ENCODE results near the gene PRL.

PRL gene

DNA sequence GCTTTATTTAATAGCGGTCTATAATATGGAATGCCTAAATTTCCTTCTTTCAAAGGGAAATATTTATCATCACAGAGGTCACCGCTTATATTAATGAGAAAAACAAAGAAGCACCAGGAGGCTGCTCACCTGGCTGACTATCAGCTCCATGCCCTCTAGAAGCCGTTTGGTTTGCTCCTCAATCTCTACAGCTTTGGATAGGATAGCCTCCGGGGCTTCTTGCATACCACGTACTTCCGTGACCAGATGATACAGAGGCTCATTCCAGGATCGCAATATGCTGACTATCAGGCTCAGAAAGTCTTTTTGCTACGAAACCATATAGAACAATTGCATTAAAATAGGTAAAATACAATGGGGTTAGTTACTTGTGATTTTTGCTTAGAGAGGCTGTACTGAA lies 6.8 kb downstream of the PRL start:
- no peak for DNase-seq

DNA sequence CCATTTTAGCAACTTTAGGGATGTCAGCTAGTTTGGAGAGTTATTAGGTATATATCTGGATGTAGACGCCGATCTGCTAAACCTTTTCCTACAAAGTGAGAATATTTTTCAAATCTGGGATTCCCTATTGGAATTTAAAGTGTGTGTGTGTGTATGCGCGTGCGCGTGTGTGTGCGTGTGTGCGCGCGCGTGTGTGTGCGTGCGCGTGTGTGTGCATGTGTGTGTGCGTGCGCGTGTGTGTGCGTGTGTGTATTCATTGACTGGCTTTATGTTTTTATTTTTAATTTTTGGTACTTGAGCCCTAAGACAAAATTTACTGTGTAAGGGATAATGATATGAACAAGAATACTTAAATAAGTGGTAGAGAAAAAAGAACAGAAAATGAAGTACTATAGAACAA lies 8.1 kb downstream of the PRL start:
- DNase-seq, result no peak

DNA sequence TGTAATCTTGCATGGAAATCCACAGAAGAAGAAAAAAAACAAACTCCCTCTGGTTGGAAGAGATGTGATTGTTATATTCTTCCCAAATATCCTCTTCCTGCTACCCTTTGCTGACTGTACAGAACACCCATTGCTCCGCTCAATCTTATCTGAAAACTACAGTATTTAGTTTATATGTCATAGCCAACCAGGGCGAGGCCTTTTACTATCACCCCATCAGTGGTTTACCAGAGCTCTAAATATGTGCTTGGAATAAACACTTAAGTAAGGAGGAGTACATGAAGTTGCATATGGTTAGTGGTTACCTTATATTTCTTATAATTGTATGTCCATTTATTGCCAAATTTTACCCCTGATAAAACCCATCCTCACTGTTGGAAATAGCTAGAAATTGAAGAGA lies 12.2 kb downstream of the PRL start:
- no peak for DNase-seq

DNA sequence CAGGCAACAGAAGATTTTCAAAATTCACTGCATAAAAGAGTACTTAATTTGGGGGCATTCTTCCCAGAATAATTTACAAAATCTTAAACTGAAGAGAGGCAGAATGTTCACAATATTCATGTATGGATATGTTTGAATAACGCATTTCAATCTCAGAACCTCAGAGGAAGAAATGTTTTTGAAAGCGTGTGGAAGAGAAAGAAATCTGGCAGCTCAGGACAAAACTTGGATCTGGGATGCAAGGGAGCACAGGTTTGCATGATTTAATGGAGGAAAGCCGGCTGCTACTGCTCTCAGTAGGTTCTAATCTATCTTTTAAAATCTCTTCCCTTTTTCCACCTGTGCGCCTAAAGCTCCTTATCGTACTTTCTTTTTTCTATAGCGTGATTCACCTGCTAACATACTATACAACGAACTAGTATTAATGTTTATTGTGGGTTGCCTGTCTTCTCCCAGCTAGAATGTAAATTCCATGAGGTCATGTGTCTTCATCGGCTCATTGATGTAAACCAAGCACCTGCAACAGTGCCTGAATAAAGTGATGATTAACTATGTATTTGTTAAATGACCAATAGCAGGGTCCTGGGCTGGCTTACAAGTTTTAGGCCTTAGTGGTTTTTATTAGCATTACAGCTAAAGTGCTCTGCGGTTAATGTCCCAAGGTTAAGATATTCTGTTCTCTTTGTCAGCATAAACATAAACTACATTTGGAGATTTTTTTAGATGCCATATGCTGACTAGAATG lies 15.3 kb downstream of the PRL start:
- DNase-seq, result no peak

DNA sequence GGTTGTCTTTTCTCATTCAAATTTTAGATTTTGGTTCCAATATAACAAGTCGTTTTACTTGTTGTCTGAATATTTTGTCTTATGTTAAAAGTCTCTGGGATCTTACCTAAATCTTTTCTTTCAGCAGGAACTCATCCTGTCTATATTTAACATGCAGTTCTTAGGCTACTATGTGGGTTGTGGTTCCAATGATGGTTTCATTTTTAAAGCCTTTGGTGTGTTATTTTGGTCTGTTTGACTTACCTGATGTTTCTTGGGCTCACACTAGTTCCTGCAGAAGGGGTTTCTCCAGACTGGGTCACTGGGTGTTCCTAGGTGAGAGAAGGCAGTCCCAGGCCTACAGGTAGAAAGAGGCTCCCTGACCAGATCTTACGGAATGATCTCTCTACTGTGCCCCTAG lies 17.4 kb downstream of the PRL start:
- DNase-seq, result no peak

DNA sequence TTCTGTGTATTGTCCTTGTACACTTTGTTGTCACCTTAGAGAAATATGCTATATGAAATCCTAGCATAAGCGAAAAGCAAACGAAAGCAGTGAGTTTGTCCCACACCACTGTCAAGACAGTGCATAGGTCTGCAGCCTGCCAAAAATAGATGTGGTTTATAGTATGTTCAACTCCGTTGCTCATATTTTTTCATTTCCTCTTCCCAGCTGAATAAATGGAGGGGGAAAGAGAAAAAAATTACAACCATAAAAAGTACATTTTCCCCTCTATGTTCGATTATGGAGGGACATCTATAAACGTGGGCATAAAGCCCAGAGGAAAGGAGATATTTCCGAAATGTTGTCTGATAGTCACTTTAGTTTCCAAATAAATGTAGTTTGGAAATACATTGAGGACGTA lies 25.8 kb downstream of the PRL start:
- no peak for DNase-seq

DNA sequence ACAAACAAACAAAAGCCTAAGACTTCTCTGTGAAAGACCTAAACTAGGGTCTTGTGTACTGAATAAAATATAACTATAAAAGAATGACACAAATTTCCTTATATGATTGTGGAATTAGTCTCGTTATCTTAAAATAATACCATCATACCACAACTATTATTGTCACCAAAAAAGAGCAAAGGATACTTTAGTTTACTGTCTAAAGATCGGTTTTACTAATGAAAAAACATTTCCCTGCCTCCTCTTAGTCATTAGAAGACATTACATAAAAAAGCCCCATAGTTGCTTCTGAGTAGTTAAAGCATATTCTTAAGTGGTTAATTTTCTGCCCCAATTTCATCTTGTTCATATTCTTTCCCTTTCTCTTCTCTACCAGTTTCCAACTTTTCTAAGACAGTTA lies 33.1 kb downstream of the PRL start:
- DNase-seq, result no peak

DNA sequence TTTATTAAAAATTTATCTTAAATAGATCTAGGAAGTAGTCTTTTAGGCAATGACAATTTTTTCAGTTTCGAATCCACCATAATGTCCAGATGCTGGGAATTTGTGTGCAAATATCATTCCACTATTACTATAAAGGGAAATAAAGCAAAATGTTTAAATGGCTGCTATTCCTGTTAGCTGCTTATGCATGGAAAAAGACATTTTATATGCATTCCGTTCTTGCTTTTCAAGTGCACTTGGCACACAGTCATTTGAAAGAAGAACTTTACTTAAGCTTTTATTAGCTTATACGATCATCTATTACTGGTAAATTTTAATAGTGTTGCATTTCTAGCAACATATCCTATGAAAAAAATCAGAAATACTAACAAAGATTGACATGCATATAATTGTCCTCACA lies 42.0 kb downstream of the PRL start:
- DNase-seq, result no peak

DNA sequence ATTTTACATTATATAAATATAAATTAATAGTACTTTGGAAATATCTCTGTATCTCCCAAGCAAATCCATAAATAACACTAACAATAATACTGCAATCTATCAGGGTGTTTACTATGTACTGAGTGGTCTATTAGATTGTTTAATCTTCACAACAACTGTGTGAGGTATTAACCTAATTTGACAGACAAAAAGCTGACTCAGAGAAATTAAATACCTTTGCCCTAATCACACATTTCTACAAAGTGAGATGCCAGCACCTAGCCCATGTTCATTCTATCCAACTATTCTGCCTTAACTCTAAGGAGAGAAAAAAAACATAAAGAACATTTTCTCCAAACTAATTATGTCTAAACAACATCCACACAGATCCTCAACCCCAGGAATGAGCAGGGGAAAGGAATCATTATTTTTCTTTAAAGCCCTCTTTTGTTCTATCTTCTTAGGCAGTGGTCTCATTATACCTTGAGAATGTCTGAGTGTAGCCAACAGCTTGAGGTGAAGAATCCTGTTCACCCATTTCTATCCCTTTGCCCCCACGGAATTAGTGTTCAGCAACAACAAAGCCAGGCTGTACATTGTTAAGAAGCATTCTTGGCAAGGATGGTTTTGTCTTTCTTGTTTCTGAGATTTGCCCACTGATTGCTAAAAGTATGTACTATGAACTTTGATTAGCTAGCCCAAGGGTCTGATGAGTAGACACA lies 42.7 kb downstream of the PRL start:
- no peak for DNase-seq

DNA sequence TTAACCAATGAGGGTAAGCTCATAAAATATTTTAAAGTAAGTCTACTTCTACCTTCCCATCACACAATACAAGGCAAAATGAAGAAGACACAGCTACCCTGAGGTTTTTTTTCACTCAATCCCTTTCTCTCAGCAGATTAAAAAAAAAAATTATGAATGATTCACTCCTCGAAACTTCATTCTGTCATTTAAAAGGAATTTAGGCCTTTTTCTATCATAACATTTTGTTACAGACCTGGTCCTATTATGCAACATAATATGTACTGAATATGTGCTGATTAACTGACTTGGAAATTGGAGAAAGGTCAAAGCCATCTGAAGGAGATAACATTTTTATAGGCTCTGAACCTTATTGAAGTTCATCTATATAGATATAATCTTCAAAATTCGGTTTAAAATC lies 45.5 kb downstream of the PRL start:
- no peak for DNase-seq

DNA sequence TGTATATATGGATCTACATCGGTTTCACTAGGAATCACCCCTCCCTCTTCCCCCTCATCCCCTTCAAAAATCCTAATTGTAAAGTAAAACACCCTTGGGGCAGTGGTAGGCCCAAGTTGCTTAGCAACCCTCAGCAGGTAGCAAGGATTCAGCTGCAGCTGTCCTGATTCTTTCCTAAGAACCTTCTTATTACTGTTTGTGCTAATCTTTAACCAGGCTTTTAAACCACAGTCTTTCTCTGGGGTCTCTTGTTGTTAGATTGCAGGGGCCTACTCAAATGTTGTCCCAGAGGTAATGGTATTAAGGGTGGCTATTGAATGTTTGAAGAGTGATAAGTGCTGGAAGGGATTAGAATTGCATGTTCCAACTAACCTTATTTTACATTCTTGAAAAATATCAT lies 46.4 kb downstream of the PRL start:
- DNase-seq, result no peak

DNA sequence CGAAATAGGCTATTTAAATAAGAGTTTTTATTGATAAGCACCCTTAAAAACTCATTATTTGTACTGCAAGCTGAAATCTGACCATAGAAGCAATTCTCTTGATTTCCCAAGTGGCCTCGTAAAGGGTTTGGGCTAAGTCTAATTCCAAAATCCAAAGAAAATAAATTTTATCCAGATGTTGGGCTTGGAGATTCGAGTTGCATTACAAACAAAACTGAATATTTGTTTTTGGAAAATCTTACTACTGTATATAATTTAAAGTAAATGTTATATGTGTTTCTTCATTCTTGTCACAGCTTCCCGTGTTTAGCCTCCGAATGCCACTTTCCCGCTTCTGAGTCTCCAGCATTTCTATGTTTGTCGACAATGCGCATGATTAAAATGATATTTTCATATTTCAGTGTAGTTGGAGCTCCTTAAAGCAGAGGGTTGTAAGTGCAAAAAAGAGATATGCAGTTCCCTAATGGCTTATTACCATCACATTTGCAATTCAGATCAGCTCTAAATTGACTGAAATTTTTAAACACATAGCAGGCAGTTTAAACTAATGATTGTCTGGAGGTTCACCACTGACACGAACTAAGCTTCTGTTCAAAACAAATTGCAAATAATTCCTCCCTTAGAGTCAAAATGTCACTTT lies 47.0 kb downstream of the PRL start:
- no peak for DNase-seq

DNA sequence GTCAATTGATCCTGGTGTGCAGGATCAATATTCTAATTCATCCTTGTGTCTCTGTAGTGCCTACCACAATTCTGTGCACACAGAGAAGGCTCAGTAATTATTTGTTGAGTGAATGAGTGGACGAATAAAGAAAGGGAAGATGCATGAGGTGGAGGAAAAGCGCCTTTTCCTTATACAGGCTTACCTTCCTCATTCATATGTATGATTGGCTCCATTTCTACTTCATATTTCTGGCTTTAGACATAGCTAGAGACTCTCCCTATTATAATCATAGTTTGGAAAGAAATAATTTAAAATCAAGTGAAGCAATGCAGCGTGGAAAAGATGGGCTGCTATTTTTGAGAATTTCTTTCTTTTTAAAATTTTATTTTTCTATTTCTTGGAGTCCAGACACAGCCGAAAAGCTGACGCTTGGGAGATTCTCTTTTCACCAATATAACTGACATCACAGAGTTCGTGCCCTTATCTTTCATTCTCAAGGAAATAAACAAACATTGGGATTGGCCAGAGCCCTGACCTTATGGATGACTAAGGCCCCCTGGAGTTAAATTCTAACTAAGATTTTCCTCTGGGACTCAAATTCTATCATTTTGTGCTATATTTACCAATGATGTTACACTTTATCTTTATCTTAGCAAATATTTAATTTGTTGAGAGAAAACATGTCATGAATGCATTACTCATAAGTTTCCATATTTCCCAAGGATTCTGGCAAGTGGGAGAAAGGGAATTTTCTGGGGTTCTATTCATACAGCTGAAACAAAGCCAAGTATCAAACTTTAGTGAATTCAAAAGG lies 48.1 kb downstream of the PRL start:
- DNase-seq, result no peak

DNA sequence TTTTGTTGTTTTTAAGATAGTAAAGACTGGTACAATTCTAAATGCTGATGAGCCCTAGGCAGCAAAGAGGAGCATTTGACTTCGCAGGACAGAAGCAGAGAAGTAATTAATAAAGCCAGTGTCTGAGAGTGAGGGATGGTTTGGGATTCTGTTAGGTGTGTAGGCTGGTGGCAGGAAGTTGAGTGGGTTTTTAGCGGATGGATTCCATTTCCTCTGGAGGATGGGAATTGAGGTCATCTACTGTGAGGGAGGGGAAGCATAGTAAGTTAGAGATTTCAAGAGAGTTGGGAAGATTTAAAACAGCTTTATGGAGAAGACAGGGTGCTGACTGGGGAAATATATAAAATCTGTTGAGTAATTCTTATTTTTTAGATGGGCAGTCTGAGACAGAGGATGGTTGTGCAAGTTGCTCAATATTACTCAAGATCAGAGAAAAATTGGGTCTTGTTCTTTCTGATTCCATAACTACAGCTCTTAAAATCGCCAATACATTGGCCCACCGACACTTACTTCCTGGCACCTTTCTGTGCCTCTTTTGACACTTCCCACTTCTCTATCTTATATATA lies 48.8 kb downstream of the PRL start:
- no peak for DNase-seq

DNA sequence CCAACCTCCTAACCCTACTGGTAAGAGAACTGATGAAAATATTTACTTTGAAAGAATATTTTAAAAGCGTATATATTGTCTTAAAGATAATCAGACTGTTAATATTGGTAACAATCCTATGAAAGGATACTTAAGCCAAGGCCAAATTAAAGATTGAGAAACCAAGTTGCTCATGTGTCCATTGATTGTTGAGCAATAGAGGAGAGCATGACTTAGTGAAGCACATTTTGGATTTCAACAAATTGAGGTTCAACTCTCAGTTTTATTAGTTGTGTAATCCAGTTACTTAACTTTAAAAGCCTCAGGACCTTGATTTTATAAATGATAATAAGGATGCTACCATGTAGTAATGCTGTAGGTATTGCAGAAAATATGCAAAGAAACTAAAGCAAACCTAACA lies 56.8 kb downstream of the PRL start:
- DNase-seq, result no peak

DNA sequence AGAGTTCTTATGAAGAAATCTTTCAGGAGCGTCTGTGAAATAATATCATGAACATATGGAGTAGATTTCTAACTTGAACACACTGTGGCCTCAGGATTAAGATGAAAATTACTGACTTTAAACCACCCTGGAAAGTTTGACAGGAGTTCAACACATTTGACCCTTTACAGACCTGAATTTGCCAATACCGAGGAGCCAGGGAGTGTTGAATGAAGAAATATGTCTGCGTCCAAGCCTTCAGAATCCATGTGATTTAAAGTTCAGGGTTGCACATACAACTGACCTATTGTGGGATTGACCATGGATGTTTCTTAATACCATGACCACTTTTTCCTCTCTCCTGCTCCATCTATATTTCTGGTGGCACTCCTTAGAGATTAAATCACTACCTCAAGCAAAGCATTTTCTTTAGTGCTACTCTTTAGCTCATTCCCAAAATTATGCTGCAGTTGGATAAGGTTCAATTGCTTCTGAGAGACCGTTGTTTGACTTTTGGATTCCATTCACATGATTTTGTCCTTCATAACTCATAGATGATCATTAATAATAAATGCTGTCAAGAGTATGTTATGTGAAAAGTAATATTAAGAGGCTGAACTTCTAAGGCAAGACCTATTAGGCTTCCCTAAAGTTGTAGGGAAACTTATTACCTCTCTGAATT lies 57.4 kb downstream of the PRL start:
- no peak for DNase-seq

DNA sequence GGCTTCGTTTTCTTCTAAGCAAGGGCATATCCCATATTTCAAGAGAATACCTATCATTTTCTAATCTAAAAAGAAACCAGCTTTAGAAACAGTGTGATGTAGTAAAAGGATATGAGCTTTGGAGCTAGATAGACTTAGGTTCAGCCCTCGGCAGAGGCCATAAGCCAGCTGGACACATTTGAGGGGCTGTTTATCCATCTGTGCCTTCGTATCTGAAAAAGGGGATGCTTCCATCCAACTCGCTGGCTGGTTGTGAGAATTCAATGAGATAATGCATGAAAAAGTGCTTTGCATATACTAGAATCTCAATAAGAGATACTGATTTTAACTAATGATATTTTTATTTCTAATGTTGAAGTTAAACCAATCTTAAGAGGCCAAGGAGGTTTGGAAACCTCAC lies 58.0 kb downstream of the PRL start:
- DNase-seq, result no peak

DNA sequence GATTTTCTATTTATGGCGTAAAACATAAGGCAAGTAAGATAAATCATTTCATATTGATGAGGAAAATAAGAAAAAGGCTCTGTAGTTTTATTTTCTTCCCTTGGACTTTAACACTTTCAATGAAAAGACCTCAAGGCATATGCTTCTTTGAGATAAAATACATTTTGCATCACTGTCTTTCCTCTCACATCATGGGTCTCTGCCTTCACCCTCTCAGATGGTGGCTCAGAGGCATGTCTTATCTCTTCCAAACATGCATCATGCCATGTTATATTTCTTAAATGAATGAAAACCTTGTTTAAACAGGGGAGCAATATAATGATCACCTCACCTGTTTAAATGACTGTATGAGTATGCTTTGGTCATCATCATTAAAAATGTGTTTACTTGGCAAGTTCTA lies 59.3 kb downstream of the PRL start:
- DNase-seq, result no peak
